Epithelial cell of proximal tubule (primary cell): ENCODE data around the gene CDC14A. TPM values are rescaled to one million over a fixed set of nuclear protein-coding genes. Genes with fewer than 3 reads are reported as not detected.

Source experiments
- DNase-seq: peaks from one replicate; pipeline ENCODE4 v3.0.0-alpha.2; 2011; ENCODE audit warnings: low read depth
- H3K4me3 ChIP-seq: 2 replicates; pipeline ENCODE4 v1.5.1; 2011; ENCODE audit warnings: low read depth, mild to moderate bottlenecking, low read length
- total RNA-seq: library from RNA; depleted of rRNA; stranded (reverse); fragments of >200 nt; gene quantifications from 2 replicates; pipeline ENCODE4 v1.2.3, GENCODE V29; 2015
- TF ChIP-seq, protein P1 (sequence below): conservative IDR thresholded peaks from 2 replicates; pipeline ENCODE4 v1.5.1; 2012; ENCODE audit warnings: low read depth, mild to moderate bottlenecking, low read length

CDC14A gene
- total RNA-seq, 1 donor from 2014 or later = 7.4 TPM

GRCh38 chr1:100459358-100460114 is 107.2 kb downstream of the CDC14A start:
- peak; percentile 23 for DNase-seq
- no peak overlapping the region for H3K4me3 ChIP-seq
- TF ChIP-seq, protein P1, sequence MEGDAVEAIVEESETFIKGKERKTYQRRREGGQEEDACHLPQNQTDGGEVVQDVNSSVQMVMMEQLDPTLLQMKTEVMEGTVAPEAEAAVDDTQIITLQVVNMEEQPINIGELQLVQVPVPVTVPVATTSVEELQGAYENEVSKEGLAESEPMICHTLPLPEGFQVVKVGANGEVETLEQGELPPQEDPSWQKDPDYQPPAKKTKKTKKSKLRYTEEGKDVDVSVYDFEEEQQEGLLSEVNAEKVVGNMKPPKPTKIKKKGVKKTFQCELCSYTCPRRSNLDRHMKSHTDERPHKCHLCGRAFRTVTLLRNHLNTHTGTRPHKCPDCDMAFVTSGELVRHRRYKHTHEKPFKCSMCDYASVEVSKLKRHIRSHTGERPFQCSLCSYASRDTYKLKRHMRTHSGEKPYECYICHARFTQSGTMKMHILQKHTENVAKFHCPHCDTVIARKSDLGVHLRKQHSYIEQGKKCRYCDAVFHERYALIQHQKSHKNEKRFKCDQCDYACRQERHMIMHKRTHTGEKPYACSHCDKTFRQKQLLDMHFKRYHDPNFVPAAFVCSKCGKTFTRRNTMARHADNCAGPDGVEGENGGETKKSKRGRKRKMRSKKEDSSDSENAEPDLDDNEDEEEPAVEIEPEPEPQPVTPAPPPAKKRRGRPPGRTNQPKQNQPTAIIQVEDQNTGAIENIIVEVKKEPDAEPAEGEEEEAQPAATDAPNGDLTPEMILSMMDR = peak; percentile 96

DNA sequence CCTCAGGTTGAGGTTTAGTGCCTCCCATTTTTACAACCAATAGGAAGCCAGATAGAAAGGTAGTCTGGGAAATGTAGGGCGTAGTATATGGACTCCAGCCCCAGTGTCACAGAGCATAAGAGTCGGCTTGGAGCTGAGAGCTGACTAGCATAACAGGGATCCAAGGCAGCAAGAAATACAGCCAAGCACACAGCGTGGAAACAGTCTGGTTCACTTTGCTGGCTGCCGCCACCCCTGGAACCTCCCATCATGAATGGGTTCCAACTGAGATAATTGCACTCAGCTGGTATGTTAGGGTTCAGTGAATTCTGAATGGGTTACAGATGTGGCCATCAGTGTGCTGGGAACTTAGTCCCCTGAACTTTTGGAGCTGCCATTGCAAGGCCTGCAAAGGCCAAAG is 108.9 kb downstream of the CDC14A start:
- H3K4me3 ChIP-seq = no peak overlapping the region
- TF ChIP-seq, protein P1 = no peak
- no peak for DNase-seq

DNA sequence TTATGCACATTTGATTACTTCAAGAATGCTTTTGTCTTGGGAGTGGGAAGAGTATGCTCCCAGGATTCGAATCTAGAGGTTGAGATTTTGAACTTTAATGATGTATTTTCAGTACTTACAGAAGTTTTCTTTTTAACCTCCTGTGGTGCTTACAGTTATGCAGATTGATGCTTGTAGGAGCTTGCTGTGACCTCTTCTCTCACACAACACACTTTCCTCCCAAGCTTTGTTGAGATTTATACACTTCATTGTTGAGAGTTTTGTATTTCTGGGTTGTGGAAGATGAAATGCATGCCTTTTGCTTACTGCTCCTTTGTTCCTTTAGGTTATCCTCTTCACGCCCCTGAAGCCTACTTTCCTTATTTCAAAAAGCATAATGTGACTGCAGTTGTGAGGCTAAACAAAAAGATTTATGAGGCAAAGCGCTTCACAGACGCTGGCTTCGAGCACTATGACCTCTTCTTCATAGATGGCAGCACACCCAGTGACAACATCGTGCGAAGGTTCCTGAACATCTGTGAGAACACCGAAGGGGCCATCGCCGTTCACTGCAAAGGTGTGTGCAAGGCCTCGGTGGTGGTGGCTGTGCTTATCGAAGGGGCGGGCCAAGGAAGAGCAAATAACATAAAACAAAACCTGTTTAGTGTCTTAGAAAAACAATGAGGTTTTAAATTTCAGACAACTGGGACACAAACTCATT is 110.2 kb downstream of the CDC14A start:
- DNase-seq = no peak
- H3K4me3 ChIP-seq = no peak overlapping the region
- TF ChIP-seq, protein P1 = no peak

DNA sequence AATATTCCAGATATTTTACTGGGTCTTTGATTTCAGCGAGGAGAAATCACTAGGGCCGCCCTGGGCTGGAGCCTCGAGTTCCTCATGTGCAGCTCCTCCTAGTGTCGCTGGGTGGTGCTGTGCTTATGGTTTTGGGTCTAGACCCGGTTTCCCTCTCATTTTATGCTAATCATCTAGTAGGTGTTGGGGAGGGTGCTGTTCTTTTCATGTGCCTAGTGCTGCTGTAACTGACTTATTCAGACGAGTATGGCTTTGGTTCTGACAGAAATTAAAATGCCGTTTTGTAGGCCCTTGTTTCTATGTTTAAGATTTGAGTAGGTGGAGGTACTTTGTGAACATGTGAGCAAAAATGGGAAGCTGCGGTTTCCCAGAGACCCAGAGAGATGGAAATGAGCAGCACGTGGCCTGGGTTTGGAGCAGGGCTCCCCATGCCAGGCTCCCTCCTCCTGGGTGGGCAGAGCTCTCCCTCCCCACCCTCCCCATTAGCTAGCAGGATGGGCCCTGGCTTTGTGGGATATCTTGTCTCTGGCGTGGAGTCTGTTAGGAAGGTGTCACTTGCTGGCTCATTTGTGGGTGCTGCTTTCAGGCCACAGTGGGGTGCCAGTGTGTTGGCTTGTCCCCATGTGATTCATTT is 111.6 kb downstream of the CDC14A start:
- DNase-seq = peak; percentile 15
- no peak overlapping the region for H3K4me3 ChIP-seq
- TF ChIP-seq, protein P1 = peak; percentile 85

- TF ChIP-seq, protein P1 = no peak
- no peak overlapping the region for H3K4me3 ChIP-seq
- no peak for DNase-seq
These were observed 117.3 kb downstream of the CDC14A start for GRCh38 chr1:100469578-100469977.

- H3K4me3 ChIP-seq = no peak overlapping the region
- no peak for DNase-seq
- TF ChIP-seq, protein P1 = no peak
These were observed 122.5 kb downstream of the CDC14A start for GRCh38 chr1:100474834-100475233.
